Activated CD8-positive, alpha-beta memory T cell treated with anti-CD3 and anti-CD28 coated beads for 24 hours (primary cell): Measurements from ENCODE around the gene PPP2R2C.

Source experiments
- DNase-seq: peaks from one replicate; pipeline ENCODE4 v3.0.0-alpha.2; 2020

The PPP2R2C gene

GRCh38 chr4:6298035-6298434, 174.4 kb downstream of the PPP2R2C start:
- no peak for DNase-seq

DNA sequence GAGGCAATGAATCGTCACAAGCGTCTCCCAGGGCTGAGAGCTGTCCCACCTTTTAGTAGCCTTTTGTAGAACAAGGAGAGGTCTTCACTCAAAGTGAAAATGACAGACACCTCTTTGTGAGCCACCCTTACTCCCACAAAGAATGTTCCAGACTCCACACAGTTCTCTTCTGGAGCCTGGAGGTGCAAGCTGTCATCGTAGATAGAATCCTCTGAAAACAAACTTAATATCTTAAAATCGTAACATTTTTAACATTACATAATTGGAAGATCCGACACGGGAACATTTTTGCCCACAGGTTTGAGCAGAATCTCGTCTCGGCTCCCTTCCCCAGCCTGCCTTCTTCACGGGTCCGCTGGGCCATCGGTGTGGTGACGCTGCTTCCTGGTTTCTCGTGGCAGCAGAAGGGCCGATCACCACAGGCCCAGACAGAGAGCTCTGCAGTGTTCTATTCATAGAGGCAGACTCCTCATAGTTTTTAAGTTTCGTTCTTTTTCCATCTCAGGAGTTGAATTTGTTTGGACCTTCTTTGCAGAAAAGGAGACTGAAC, 175.1 kb downstream of the PPP2R2C start:
- no peak for DNase-seq

- no peak for DNase-seq
These were observed 176.4 kb downstream of the PPP2R2C start for GRCh38 chr4:6296026-6296425.

DNA sequence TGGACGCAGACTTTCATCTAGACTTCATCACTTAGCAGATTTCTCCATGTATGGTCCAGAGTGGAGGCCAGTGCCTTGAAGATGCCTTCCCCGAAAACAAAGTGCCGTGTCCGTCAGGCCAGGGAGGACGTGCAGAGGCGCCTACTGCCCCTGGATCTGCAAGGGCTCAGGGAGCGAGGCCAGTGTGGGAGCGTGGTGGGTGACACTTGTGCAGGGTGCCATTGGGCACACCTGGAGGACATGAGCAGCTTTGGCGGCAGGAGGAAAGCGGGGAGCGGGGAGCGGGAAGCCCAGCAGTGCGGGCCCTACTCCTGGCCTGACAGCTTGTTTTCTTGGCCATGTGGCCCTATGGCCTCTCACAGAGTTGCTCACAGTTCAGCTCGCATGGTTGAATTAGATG, 176.9 kb downstream of the PPP2R2C start:
- DNase-seq: no peak

- no peak for DNase-seq
These were observed 177.6 kb downstream of the PPP2R2C start for GRCh38 chr4:6294705-6295421.

DNA sequence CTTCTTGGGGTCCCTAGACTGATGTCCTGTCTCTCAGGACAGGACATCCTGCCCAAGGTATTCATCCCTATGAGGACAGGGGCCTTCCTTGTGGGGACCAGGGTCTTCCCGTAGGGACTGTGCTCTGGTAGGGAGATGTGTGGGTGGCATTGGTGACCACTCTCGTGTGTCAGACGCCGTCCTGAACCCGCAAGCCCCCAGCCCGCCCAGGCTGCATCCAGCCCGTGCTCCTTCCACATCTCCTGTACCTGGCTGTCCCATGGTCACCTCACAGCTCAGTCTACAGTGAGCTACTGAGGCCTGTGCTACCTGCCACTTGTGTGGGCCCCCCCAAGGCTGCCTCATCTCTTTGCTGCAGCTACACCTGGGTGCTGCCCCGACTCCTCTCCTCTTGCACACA, 178.8 kb downstream of the PPP2R2C start:
- DNase-seq: no peak

DNA sequence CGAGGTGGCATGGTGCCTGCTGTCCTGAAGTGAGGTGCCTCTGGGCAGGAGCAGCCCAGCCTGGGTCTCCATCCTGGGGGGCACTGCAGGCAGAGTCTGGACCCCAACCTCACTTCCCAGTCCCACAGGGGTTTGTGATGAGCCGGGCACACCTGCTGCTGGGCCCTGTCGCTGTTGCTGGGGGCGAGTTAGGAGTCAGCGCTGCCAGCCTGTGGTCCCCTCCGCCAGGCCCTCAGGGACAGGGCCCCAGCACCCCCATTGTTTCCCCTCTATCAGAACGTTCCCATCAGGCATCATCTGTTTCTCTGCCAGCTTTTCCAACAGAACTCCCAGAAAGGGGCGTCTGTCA, 179.3 kb downstream of the PPP2R2C start:
- DNase-seq: no peak

GRCh38 chr4:6292376-6293096, 179.9 kb downstream of the PPP2R2C start:
- DNase-seq: no peak

DNA sequence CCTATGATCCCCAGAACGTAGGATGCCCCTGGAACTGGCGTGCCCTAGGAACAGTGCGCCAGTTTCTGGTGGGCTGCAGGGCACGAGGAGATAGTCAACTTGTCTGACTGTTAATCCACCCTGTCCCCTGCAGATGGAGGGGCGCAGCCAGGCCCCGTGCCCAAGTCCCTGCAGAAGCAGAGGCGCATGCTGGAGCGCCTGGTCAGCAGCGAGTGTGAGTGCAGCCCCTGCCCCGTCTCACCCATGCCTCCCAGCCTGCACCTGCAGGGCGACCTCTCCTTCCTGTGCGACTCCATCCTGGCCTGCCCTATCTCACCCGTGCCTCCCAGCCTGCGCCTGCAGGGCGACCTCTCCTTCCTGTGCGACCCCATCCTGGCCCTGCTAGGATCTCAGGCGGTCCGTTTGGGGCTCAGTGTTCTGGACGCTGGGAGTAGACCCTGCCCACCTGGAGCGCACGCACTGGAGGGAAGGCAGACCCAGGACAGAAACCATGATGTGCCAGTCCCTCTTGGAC, 180.6 kb downstream of the PPP2R2C start:
- DNase-seq: no peak

DNA sequence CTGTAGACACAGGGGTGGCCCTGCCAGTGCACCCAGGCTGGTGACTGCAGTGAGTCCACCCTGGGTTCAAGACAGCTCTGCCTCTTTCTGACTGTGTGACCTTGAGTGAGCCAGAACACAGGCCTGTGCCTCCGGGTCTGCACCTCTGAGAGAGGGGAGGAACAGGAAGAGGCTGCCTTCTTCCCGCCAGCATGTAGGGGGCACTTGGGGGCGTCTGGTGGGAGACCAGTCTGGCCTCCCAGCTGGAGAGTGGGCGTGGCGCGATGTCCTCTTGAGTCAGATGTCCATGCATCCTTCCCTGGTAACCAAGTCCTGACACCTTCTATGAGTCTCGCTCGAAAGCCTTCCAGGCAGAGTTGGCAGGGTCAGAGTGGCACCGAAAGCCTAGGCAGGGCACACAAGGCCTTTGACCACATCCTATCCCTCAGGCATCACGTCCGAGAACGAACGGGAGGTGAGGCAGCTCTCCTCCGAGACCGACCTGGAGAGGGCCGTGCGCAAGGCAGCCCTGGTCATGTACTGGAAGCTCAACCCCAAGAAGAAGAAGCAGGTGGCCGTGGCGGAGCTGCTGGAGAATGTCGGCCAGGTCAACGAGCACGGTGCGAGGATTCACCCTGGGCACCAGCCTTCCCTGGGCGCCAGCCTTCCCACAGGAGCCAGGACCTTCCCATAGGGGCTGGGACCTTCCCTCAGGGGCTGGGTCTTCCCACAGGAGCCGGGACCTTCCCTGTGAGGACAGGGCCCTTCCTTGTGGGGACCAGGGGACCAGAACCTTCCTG, 181.5 kb downstream of the PPP2R2C start:
- DNase-seq: no peak

- DNase-seq: no peak
These were observed 182.2 kb downstream of the PPP2R2C start for GRCh38 chr4:6290256-6290655.

GRCh38 chr4:6288871-6289270, 183.5 kb downstream of the PPP2R2C start:
- no peak for DNase-seq

- DNase-seq: no peak
These were observed 184.1 kb downstream of the PPP2R2C start for GRCh38 chr4:6288342-6288741.

GRCh38 chr4:6287017-6287788, 185.2 kb downstream of the PPP2R2C start:
- DNase-seq: no peak

- no peak for DNase-seq
These were observed 189.1 kb downstream of the PPP2R2C start for GRCh38 chr4:6283282-6283681.

DNA sequence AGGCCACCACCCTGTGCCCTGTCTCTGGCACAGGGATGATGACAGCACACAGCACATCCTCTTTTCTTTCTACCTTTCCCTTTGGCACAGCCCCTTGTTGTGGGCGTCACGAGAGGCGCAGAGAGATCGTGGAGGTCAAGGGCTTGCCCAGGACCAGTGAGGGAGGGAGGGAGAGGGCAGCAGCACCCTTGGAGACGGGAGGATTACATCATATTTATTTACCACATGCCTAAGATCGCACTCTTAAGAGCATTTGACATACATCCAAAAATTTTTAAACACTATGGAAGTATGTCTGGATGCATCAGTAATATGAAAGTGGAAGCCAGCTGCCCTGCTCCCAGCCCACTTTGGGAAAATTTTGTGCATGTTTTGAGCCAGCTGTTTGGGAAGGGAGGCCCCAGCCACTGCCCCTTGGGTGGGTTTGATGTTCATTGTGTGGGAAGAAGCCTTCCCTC, 190.1 kb downstream of the PPP2R2C start:
- no peak for DNase-seq

- DNase-seq: no peak
These were observed 190.7 kb downstream of the PPP2R2C start for GRCh38 chr4:6281436-6282313.

- no peak for DNase-seq
These were observed 191.9 kb downstream of the PPP2R2C start for GRCh38 chr4:6280365-6280996.

DNA sequence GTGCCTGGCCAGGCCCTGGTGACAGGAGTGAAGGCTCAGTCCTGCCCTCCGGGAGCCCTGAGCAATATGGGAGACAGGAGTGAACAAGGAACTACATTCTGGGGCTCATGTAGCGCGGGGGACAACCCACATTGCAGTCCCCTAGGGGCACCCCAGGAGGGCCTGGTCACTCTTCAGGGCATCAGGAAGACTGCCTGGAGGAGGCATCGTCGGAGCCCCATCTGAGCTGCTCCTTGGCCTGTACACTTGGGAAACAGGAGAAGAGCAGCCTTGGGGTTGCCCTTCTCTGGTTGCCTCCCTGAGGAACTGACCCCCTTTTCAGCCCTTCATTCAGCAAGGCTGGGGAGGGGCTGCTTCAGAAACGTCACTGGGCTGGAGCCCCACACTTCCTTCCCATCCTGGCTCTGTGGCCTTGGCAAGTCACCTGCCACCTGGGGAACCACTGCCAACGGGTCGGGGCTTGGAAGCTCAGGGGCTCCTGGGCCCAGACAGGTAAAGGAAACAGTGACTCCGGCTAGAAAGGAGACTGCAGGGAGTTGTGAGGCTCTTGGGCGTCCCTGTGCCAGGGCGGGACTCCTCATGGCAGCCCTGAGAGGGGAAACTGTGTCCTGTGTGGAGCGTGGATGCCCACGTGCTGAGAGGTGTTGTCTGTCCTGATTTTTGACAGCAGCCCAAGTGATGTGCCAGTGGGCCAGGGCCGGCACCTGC, 192.7 kb downstream of the PPP2R2C start:
- DNase-seq: no peak

- no peak for DNase-seq
These were observed 193.6 kb downstream of the PPP2R2C start for GRCh38 chr4:6278801-6279197.
